OCI-LY3 (cell line): ENCODE results near the gene CTSL.

ENCODE experiments used
- EZH2phosphoT487 ChIP-seq: fragments of 200-600 bp; shearing (Covaris generic); IDR thresholded peaks from 2 replicates; pipeline ENCODE4 v1.6.1; 2018; ENCODE audit warnings: antibody characterized with exemption, mixed run types, low read depth
- TF ChIP-seq, protein P1 (sequence below): fragments of 200-600, 300-600 bp; sonication (generic); IDR thresholded peaks from 2 replicates; pipeline ENCODE4 v1.5.1; 2014; ENCODE audit warnings: antibody characterized with exemption, low read length, low read depth

GRCh38 chr9:87750726-87751125 lies 24.8 kb downstream of the CTSL start:
- TF ChIP-seq, protein P1, sequence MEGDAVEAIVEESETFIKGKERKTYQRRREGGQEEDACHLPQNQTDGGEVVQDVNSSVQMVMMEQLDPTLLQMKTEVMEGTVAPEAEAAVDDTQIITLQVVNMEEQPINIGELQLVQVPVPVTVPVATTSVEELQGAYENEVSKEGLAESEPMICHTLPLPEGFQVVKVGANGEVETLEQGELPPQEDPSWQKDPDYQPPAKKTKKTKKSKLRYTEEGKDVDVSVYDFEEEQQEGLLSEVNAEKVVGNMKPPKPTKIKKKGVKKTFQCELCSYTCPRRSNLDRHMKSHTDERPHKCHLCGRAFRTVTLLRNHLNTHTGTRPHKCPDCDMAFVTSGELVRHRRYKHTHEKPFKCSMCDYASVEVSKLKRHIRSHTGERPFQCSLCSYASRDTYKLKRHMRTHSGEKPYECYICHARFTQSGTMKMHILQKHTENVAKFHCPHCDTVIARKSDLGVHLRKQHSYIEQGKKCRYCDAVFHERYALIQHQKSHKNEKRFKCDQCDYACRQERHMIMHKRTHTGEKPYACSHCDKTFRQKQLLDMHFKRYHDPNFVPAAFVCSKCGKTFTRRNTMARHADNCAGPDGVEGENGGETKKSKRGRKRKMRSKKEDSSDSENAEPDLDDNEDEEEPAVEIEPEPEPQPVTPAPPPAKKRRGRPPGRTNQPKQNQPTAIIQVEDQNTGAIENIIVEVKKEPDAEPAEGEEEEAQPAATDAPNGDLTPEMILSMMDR: no peak
- no peak for TF ChIP-seq EZH2phosphoT487
